RWPE1 (cell line): Measurements from ENCODE around the gene PDLIM7.

Source experiments
- CTCF ChIA-PET: fragments of 350-600 bp; sonication (Branson Sonifier 250); formaldehyde crosslinking; extraction: SDS; loops from one replicate; lab custom pipeline; 2021; lab: Yijun Ruan, JAX
- POLR2A ChIA-PET: fragments of 400-600 bp; formaldehyde crosslinking; extraction: SDS; loops from one replicate; lab custom pipeline; 2020; ENCODE audit warnings: antibody characterized with exemption; ENCODE audit not compliant: low non-redundant PET; lab: Yijun Ruan, JAX
- DNase-seq: peaks from one replicate; pipeline ENCODE4 v3.0.0; 2012; ENCODE audit warnings: low spot score
- H3K27ac ChIP-seq: fragments of 450-650 bp; 2 replicates; pipeline ENCODE4 v1.5.1; 2017
- TF ChIP-seq, protein P1 (sequence below): fragments of 450-650 bp; conservative IDR thresholded peaks from 2 replicates; pipeline ENCODE4 v1.5.1; 2017; ENCODE audit warnings: low read depth, mild to moderate bottlenecking

PDLIM7 gene

DNA sequence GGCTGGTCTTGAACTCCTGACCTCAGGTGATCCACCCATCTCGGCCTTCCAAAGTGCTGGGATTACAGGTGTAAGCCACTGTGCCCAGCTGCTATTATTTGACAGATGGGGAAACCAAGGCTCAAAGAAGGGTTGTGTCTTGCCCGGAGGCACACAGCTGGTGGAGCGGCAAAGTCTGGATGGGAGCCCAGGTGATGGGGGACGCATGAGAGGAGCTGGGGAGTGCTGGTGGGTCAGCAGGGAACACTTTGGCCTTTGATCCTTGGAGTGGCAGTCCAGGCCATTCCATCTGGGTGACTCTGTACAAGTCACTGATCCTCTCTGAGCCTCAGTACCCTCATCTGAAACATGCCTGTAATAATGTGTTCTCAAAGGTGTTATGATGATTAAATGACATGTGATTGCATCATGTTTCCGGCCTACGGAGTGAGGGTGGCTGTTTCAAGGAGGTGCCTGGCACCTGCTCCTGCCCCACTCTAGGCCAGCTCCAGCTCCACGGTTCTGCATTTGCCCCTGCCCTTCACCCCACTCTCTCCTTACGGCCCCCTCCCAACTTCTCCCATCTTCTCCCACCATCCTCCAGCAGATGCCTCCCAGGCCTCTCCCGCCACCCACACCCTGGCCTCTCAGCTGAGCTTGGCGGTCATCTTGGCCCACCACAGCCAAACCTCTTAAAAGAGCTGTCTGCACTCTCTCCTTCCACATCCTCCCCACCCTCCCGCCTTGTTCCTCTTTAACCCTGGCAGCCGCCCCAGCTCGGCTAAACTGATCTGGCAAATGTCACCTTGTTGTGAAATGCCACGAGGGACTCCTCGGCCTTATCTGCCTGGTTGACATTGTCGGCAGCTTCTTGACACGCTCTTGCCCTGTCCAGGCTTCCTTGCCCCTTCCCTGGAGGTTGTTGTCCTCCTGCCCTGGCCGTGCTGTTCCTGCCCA is 18.4 kb downstream of the PDLIM7 start:
- ChIA-PET POLR2A (interaction anchor here (1.2 kb wide), 1 partner anchor 89 kb away, joined by 4 read pairs; no protein-coding TSS in a partner anchor), CTCF (interaction anchor here (1.3 to 2.4 kb wide), 4 partner anchors 10 to 24 kb away, joined by 4 to 14 read pairs (median 7); no protein-coding TSS in a partner anchor)
- TF ChIP-seq, protein P1, sequence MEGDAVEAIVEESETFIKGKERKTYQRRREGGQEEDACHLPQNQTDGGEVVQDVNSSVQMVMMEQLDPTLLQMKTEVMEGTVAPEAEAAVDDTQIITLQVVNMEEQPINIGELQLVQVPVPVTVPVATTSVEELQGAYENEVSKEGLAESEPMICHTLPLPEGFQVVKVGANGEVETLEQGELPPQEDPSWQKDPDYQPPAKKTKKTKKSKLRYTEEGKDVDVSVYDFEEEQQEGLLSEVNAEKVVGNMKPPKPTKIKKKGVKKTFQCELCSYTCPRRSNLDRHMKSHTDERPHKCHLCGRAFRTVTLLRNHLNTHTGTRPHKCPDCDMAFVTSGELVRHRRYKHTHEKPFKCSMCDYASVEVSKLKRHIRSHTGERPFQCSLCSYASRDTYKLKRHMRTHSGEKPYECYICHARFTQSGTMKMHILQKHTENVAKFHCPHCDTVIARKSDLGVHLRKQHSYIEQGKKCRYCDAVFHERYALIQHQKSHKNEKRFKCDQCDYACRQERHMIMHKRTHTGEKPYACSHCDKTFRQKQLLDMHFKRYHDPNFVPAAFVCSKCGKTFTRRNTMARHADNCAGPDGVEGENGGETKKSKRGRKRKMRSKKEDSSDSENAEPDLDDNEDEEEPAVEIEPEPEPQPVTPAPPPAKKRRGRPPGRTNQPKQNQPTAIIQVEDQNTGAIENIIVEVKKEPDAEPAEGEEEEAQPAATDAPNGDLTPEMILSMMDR = no peak
- H3K27ac ChIP-seq = peak overlapping the region; percentile 82
- no peak for DNase-seq

DNA sequence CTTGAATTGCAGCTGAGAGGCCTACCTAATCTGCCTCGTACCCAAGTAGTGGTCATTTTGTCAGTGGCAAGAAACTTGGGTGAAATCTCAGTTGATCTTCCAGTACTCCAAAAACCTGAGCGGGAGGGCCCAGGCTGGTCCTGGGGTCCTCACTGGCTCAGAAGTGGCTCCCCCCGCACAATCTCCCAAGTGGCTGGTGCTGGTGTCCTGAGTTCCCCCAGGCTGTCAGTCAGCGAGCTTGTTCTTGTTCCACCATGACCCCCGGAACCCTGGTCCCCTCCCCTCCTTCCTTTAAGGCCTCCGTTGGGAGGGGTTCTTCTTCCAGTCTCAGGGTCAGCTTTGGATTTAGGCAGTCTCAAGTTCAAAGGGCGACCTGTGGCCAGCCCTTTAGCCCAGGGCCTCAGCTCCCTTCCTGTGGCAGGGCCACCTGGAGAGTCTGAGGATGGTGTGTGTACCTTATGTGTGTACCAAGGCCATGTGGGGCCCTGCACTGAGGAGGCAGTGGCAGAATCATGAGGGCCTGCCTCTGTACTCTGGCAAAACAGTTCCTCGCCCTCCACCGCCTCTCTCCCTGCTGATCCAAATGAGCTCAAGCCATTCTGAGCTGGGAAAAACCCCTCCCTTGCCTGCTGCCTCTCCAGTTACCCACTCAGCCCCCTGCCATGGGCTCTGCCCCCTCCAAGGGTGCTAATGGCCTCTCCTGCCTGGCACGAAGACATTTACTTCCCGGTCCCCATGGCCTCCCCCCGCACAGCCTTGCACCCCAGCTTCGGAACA is 19.5 kb downstream of the PDLIM7 start:
- ChIA-PET POLR2A (interaction anchor here (0.6 to 1.2 kb wide), 4 partner anchors 9 to 88 kb away, joined by 3 to 4 read pairs (median 4); partner anchors contain the start of gene GRK6), CTCF (interaction anchor here (1.1 to 2.4 kb wide), 5 partner anchors 11 to 74 kb away, joined by 4 to 14 read pairs (median 5); no protein-coding TSS in a partner anchor)
- no peak for DNase-seq
- H3K27ac ChIP-seq = peak overlapping the region; percentile 82
- TF ChIP-seq, protein P1 = no peak

GRCh38 chr5:177476531-177477233 is 20.7 kb downstream of the PDLIM7 start:
- H3K27ac ChIP-seq = peak overlapping the region; percentile 82
- CTCF ChIA-PET = interaction anchor here (0.6 to 2.1 kb wide), 3 partner anchors 21 to 40 kb away, joined by 3 to 10 read pairs (median 4); no protein-coding TSS in a partner anchor
- DNase-seq = no peak
- POLR2A ChIA-PET = interaction anchor here (0.8 kb wide), 1 partner anchor 19 kb away, joined by 3 read pairs; no protein-coding TSS in a partner anchor
- TF ChIP-seq, protein P1 = no peak

DNA sequence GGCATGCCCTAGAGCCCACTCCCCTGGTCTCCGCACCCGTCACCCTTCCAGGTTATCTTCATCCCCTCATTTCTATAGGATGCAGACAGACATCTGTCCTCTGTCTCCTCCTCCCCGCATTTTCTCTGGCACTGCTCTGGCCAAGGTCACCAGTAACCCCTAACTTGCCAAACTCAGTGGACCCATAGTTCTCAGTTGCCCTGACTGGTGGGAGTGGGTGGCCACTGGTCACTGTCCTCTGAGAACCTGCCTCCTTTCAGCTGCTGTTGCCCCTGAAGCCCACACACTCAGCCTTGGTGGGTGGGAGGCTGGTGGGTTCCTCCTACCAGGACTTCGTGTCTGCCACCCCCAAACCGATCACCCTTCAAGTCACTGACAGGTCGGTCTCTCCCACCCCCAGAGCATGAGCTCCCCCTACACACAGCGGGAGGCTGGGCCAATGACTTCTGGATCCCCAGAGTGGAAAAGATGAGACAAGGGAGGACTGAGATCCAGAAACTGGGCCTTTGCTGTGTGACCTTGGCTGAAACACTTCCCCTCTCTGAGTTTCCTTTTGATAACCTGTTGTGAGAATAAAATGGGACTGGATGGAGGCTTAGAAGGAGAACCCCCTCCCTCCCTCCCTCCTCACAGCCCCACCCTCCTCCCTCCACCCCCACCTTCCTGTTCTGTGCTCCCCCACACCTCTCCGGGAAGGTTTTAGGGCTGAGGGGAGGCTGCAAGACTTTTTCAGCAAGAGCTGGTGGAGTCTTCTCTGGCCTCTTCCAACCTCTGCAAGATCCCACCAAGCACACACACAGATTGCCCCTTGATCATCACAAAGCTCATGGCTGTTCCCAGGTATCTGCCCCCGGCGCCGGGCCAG is 21.6 kb downstream of the PDLIM7 start:
- DNase-seq = no peak
- CTCF ChIA-PET = interaction anchor here (0.6 to 1.8 kb wide), 2 partner anchors 25 to 39 kb away, joined by 3 to 4 read pairs; no protein-coding TSS in a partner anchor
- peak overlapping the region; percentile 82 for H3K27ac ChIP-seq
- TF ChIP-seq, protein P1 = no peak
- POLR2A ChIA-PET = no interaction called here

- TF ChIP-seq, protein P1 = no peak
- CTCF ChIA-PET = interaction anchor here (0.7 to 0.9 kb wide), 2 partner anchors 9 to 15 kb away, joined by 3 to 4 read pairs; no protein-coding TSS in a partner anchor
- H3K27ac ChIP-seq = peak overlapping the region; percentile 82
- POLR2A ChIA-PET = no interaction called here
- no peak for DNase-seq
Measured at GRCh38 chr5:177474846-177475562, 22.4 kb downstream of the PDLIM7 start.
